GM23248 (cell line): Measurements from ENCODE around the gene ARHGEF12. TPM values are rescaled to one million over a fixed set of nuclear protein-coding genes. Genes with fewer than 3 reads are reported as not detected.

Source experiments
- DNase-seq: peaks from one replicate; pipeline ENCODE4 v3.0.0-alpha.2; 2015
- H2AFZ ChIP-seq: fragments of 200-600 bp; sonication (generic); 2 replicates; pipeline ENCODE4 v1.6.1; 2016; ENCODE audit warnings: antibody characterized with exemption
- H3F3A ChIP-seq: fragments of 200-600 bp; sonication (generic); 2 replicates; pipeline ENCODE4 v1.6.1; 2016; ENCODE audit warnings: mild to moderate bottlenecking, antibody characterized with exemption, mixed run types; ENCODE audit not compliant: insufficient read depth
- H3K27ac ChIP-seq: fragments of 200-600 bp; sonication (generic); 2 replicates; pipeline ENCODE4 v1.5.1; 2016; ENCODE audit warnings: mild to moderate bottlenecking
- H3K27me3 ChIP-seq: fragments of 200-600 bp; sonication (generic); replicated peaks from 2 replicates; pipeline ENCODE4 v1.6.1; 2016; ENCODE audit warnings: mild to moderate bottlenecking; ENCODE audit not compliant: insufficient read depth
- H3K36me3 ChIP-seq: fragments of 200-600 bp; sonication (generic); 2 replicates; pipeline ENCODE4 v1.6.1; 2016; ENCODE audit warnings: low read depth, mild to moderate bottlenecking
- H3K4me1 ChIP-seq: fragments of 200-600 bp; sonication (generic); 2 replicates; pipeline ENCODE4 v1.6.1; 2016; ENCODE audit warnings: mild to moderate bottlenecking; ENCODE audit not compliant: insufficient read depth
- H3K4me2 ChIP-seq: fragments of 200-600 bp; sonication (generic); one replicate; pipeline ENCODE4 v1.6.1; 2016; ENCODE audit warnings: mild to moderate bottlenecking; ENCODE audit not compliant: unreplicated experiment
- H3K4me3 ChIP-seq: fragments of 200-600 bp; sonication (generic); 2 replicates; pipeline ENCODE4 v1.5.1; 2016; ENCODE audit warnings: mild to moderate bottlenecking
- H3K79me2 ChIP-seq: fragments of 200-600 bp; sonication (generic); 2 replicates; pipeline ENCODE4 v1.6.1; 2016; ENCODE audit warnings: mild to moderate bottlenecking; ENCODE audit not compliant: insufficient read depth
- H3K9ac ChIP-seq: fragments of 200-600 bp; sonication (generic); 2 replicates; pipeline ENCODE4 v1.6.1; 2016; ENCODE audit warnings: mild to moderate bottlenecking
- H3K9me2 ChIP-seq: fragments of 200-600 bp; sonication (generic); 2 replicates; pipeline ENCODE4 v1.6.1; 2016; ENCODE audit warnings: mixed run types, mild to moderate bottlenecking, moderate library complexity; ENCODE audit not compliant: insufficient read depth
- H3K9me3 ChIP-seq: fragments of 200-600 bp; sonication (generic); one replicate; pipeline ENCODE4 v1.6.1; 2017; ENCODE audit warnings: low read depth
- H4K20me1 ChIP-seq: fragments of 200-600 bp; sonication (generic); 2 replicates; pipeline ENCODE4 v1.6.0; 2016; ENCODE audit not compliant: insufficient read depth
- EZH2 ChIP-seq: fragments of 200-600 bp; sonication (generic); IDR thresholded peaks from 2 replicates; pipeline ENCODE4 v1.6.1; 2018; ENCODE audit warnings: antibody characterized with exemption, mild to moderate bottlenecking; ENCODE audit not compliant: insufficient read depth, poor library complexity, severe bottlenecking
- EZH2phosphoT487 ChIP-seq: fragments of 200-600 bp; sonication (generic); IDR thresholded peaks from 2 replicates; pipeline ENCODE4 v1.6.1; 2018; ENCODE audit warnings: antibody characterized with exemption, moderate library complexity, mild to moderate bottlenecking, low read depth; ENCODE audit not compliant: insufficient read depth
- WGBS, 2 experiments: methylation state at CpG; one replicate each; pipeline ENCODE4 v1.1.6; 2015 to 2017; ENCODE audit warnings: low lambda C conversion rate in 2 of 2, low coverage in 1 of 2; ENCODE audit errors: missing lambda C conversion rate in 2 of 2; 5-methylcytosine and 5-hydroxymethylcytosine counted together
- in situ Hi-C: fragments of 300-500 bp; cut with MboI; formaldehyde crosslinking; loops from 2 replicates; pipeline ENCODE4 v1.15.0; 2020
- polyA plus RNA-seq: library from polyadenylated mRNA; unstranded; fragments of >200 nt; fragmentation: Nextera tagmentation; extraction: Ambion mirVana; gene quantifications from 2 replicates; pipeline ENCODE4 v1.2.1, GENCODE V29; 2016
- total RNA-seq: library from RNA; depleted of rRNA; stranded (reverse); fragments of >200 nt; shearing (Covaris generic); gene quantifications from 2 replicates; pipeline ENCODE4 v1.2.3, GENCODE V29; 2014

ARHGEF12 gene
- total and polyA plus RNA-seq, 2 experiments from 2014 or later, result 20.4 to 52.7 TPM

- H3K9me3 ChIP-seq, result no peaks in the 10 kb centered on the region
- no peak overlapping the region for H3K4me2 ChIP-seq
- H2AFZ ChIP-seq, result no peak overlapping the region
- no peaks in the 10 kb centered on the region for H3K36me3 ChIP-seq
- no peaks in the 10 kb centered on the region for H3K9me2 ChIP-seq
- no peak overlapping the region for H3K4me3 ChIP-seq
- no peak overlapping the region for H3K27ac ChIP-seq
- DNase-seq, result no peak
- no peak overlapping the region for H3K9ac ChIP-seq
- H3K79me2 ChIP-seq, result no peaks in the 10 kb centered on the region
- TF ChIP-seq EZH2phosphoT487, result no peak
- no peak for TF ChIP-seq EZH2
- 75 to 77% methylated on average over 9 of the region's 9 CpGs for WGBS, 2 experiments
- in situ Hi-C loops, result loop anchor here (25.0 kb wide), 1 partner anchor 588 kb away; the partner anchor contains the start of gene TECTA
- H3F3A ChIP-seq, result no peaks in the 10 kb centered on the region
- peaks cover 8% of the 10 kb centered on the region; the same call in 1 of the 2 replicates for H3K4me1 ChIP-seq
- H4K20me1 ChIP-seq, result no peaks in the 10 kb centered on the region
- H3K27me3 ChIP-seq, result peaks cover 3% of the 10 kb centered on the region; the same call in 1 of the 2 replicates
Observed at GRCh38 chr11:120524536-120525085, 188.4 kb downstream of the ARHGEF12 start.

- no peak overlapping the region for H2AFZ ChIP-seq
- DNase-seq, result no peak
- H3F3A ChIP-seq, result no peaks in the 10 kb centered on the region
- no peaks in the 10 kb centered on the region for H3K9me2 ChIP-seq
- H3K27me3 ChIP-seq, result peaks cover 3% of the 10 kb centered on the region; the same call in 1 of the 2 replicates
- H3K9me3 ChIP-seq, result no peaks in the 10 kb centered on the region
- 74 to 78% methylated on average over 16 of the region's 16 CpGs for WGBS, 2 experiments
- H3K4me1 ChIP-seq, result peaks cover 8% of the 10 kb centered on the region; the same call in 1 of the 2 replicates
- H3K36me3 ChIP-seq, result no peaks in the 10 kb centered on the region
- TF ChIP-seq EZH2 (no peak), EZH2phosphoT487 (no peak)
- in situ Hi-C loops, result no loop called here
- no peaks in the 10 kb centered on the region for H4K20me1 ChIP-seq
- H3K27ac ChIP-seq, result no peak overlapping the region
- no peak overlapping the region for H3K4me2 ChIP-seq
- no peaks in the 10 kb centered on the region for H3K79me2 ChIP-seq
- H3K4me3 ChIP-seq, result no peak overlapping the region
- H3K9ac ChIP-seq, result no peak overlapping the region
Observed at GRCh38 chr11:120525261-120526171, 189.3 kb downstream of the ARHGEF12 start.

GRCh38 chr11:120526241-120526640 is 190.0 kb downstream of the ARHGEF12 start:
- 76 to 82% methylated on average over 8 to 10 of the region's 10 CpGs for WGBS, 2 experiments
- TF ChIP-seq EZH2phosphoT487, result no peak
- TF ChIP-seq EZH2, result no peak
- DNase-seq, result no peak
- H3K27ac ChIP-seq, result no peak overlapping the region
- in situ Hi-C loops, result no loop called here
- no peak overlapping the region for H3K4me2 ChIP-seq
- no peaks in the 10 kb centered on the region for H4K20me1 ChIP-seq
- H3K4me3 ChIP-seq, result no peak overlapping the region
- no peak overlapping the region for H2AFZ ChIP-seq
- no peaks in the 10 kb centered on the region for H3K9me3 ChIP-seq
- no peaks in the 10 kb centered on the region for H3F3A ChIP-seq
- no peaks in the 10 kb centered on the region; the same call in 1 of the 2 replicates for H3K27me3 ChIP-seq
- peaks cover 8% of the 10 kb centered on the region; the same call in 1 of the 2 replicates for H3K4me1 ChIP-seq
- H3K9ac ChIP-seq, result no peak overlapping the region
- H3K79me2 ChIP-seq, result no peaks in the 10 kb centered on the region
- H3K9me2 ChIP-seq, result no peaks in the 10 kb centered on the region
- H3K36me3 ChIP-seq, result no peaks in the 10 kb centered on the region

- H3K79me2 ChIP-seq, result no peaks in the 10 kb centered on the region
- H3K36me3 ChIP-seq, result no peaks in the 10 kb centered on the region
- no peak overlapping the region for H3K4me2 ChIP-seq
- H3K9ac ChIP-seq, result no peak overlapping the region
- H4K20me1 ChIP-seq, result no peaks in the 10 kb centered on the region
- no peak for TF ChIP-seq EZH2
- no peak for TF ChIP-seq EZH2phosphoT487
- H3K9me2 ChIP-seq, result no peaks in the 10 kb centered on the region
- no peak overlapping the region for H3K4me3 ChIP-seq
- in situ Hi-C loops, result no loop called here
- H2AFZ ChIP-seq, result no peak overlapping the region
- DNase-seq, result peak; percentile 80
- no peaks in the 10 kb centered on the region; the same call in 1 of the 2 replicates for H3K27me3 ChIP-seq
- H3K4me1 ChIP-seq, result peaks cover 11% of the 10 kb centered on the region; the same call in 1 of the 2 replicates
- 13% methylated on average over 13 to 16 of the region's 16 CpGs for WGBS, 2 experiments
- H3K27ac ChIP-seq, result no peak overlapping the region
- no peaks in the 10 kb centered on the region for H3K9me3 ChIP-seq
- no peaks in the 10 kb centered on the region for H3F3A ChIP-seq
Observed at GRCh38 chr11:120527111-120527761, 191.0 kb downstream of the ARHGEF12 start.
